AG09309 (cell line): ENCODE measurements around the gene ANO6.

Experiments used
- DNase-seq: peaks from one replicate; pipeline ENCODE4 v3.0.0-alpha.2; 2010; ENCODE audit warnings: low read depth
- H3K4me3 ChIP-seq: 2 replicates; pipeline ENCODE4 v1.5.1; 2011; ENCODE audit warnings: mild to moderate bottlenecking, low read depth, low read length, moderate library complexity; ENCODE audit not compliant: control insufficient read depth
- TF ChIP-seq, protein P1 (sequence below): IDR thresholded peaks from 2 replicates; pipeline ENCODE4 v1.5.1; 2011; ENCODE audit warnings: mild to moderate bottlenecking, low read depth, low read length, inconsistent platforms; ENCODE audit not compliant: insufficient read depth, control insufficient read depth; ENCODE audit errors: missing control alignments

The ANO6 gene

DNA sequence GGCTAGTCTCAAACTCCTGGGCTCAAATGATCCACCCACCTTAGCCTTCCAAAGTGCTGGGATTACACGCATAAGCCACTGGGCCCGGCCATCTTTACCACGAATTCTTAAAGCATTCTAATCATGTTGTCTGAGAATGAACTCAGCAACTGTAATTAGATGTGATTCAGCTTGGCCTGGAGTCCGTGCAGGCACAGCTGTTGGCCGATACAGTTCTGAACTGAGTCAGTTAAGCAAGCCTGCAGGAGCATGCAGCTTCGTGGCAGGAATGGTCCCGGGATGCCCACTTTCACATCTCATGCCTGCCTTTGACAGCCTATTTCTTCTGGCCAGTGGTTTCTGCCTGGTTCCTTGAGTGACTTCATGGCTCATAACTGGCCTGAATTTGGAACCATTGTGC is 194.1 kb downstream of the ANO6 start:
- no peak overlapping the region for H3K4me3 ChIP-seq
- TF ChIP-seq, protein P1, sequence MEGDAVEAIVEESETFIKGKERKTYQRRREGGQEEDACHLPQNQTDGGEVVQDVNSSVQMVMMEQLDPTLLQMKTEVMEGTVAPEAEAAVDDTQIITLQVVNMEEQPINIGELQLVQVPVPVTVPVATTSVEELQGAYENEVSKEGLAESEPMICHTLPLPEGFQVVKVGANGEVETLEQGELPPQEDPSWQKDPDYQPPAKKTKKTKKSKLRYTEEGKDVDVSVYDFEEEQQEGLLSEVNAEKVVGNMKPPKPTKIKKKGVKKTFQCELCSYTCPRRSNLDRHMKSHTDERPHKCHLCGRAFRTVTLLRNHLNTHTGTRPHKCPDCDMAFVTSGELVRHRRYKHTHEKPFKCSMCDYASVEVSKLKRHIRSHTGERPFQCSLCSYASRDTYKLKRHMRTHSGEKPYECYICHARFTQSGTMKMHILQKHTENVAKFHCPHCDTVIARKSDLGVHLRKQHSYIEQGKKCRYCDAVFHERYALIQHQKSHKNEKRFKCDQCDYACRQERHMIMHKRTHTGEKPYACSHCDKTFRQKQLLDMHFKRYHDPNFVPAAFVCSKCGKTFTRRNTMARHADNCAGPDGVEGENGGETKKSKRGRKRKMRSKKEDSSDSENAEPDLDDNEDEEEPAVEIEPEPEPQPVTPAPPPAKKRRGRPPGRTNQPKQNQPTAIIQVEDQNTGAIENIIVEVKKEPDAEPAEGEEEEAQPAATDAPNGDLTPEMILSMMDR: no peak
- peak; percentile 70 for DNase-seq

DNA sequence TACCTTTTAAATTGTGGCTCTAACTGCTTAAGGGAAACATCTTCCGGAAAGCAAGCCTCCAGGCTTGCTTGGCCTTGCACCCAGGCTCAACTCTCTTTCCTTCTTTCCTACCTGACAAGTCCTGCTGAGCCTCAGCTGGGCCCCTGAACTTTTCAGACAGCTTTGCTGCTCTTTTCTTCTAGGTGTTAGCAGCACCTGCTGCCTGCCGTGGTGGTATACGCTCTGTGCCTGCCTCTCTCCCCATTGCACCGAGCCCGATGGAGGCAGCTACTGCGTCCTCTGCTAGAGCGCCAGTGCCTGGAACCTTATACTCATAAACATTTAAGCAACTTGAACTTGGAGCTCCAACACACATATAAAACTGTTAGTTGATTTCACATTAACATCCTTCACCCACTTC is 195.7 kb downstream of the ANO6 start:
- H3K4me3 ChIP-seq: no peak overlapping the region
- no peak for DNase-seq
- TF ChIP-seq, protein P1: no peak

DNA sequence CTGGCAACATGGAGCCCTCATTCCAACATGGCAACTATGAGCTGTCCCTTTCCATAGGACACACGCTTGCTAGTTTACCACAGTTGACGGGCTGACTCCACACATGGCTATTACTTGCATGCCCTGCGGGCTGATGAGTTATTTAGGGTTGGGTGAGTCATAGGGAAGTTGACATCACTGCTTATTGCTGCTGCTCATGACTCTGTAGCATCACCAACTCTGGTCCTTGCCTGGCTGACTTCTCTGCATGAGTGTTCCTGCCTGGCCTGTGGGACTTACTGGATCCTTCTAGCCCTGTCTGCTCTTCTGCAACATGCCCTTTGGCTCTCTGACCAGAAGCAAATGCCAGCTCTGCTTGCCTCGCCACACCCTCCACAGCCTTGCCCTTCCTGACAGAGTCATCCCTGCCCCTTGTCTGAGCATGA is 199.5 kb downstream of the ANO6 start:
- no peak overlapping the region for H3K4me3 ChIP-seq
- DNase-seq: peak; percentile 99
- TF ChIP-seq, protein P1: no peak

DNA sequence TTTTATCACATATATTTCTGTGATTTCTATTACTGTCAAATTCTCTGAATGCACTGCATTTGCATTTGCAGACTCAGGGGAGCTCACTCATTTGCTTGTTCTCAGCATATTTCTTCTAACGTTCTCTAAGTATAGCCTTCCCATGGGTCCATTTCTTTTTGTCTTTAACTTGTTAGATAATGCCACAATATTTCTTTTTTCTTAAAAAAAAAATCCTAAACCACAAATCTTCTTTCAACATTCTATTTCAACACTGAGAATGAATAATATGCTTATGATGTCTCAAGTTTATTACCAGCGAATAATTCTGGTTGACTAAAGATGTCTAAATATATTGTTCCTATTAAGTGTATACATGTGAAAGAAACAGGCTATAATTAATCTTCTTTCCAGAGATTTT is 200.2 kb downstream of the ANO6 start:
- peak; percentile 14 for DNase-seq
- H3K4me3 ChIP-seq: no peak overlapping the region
- TF ChIP-seq, protein P1: no peak

GRCh38 chr12:45418520-45418919 is 202.6 kb downstream of the ANO6 start:
- DNase-seq: no peak
- H3K4me3 ChIP-seq: no peak overlapping the region
- TF ChIP-seq, protein P1: no peak

DNA sequence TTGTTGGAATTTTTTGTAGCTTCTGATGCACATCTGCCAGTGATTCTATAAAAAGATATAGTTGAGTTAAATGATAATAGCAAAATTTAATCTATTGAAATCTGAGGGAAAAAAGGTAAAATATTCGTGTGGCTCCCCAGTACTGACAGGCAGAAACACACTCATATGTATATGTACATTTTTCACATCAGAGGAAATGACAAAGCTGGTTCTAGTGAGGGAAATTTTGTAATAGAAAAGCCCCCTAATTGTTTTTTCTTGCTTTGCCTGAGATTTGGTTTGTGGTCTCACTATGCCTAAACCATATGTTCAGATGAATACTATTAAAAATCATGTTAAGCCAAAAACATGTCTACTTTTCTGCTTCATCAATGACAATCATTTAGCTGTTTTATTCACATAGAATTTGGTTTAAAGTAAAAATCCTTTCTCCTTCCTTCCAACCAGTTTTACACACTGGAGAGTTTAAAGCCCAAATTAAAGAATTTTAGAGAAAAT is 203.5 kb downstream of the ANO6 start:
- H3K4me3 ChIP-seq: no peak overlapping the region
- DNase-seq: no peak
- TF ChIP-seq, protein P1: no peak

DNA sequence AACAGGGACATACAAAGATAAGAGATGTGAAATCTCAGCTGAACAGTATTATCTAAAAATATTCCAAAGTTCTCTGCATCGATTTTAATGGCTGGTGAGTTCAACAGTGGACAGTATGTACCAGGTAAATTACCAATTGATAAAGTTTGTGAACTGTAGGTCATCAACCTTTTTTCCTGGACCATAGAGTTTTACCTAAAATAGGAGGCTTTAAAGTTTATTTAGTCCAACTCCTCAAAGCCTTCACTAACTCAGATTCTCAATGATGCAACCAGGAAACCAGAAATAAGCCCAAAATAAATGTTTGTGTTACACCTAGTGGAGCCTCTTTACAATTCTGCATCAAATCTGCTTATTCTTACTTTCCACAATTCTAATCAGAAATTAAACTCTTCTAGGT is 205.8 kb downstream of the ANO6 start:
- TF ChIP-seq, protein P1: no peak
- no peak for DNase-seq
- no peak overlapping the region for H3K4me3 ChIP-seq
